HG03575 (cell line): ENCODE measurements around the gene PPARD.
"Not testable (repeated sequence)": the region's sequence is repeated elsewhere in the genome, so short reads cannot be mapped to it uniquely, and the experiment has no call there.

Experiments
- ATAC-seq: cut with Tn5 transposase; IDR thresholded peaks from one replicate; pipeline ENCODE4 v1.9.1; 2021; ENCODE audit not compliant: unreplicated experiment, insufficient number of reproducible peaks, low FRiP score; ENCODE audit errors: extremely low read depth

Gene PPARD

GRCh38 chr6:35342258-35343091 lies at the start of gene PPARD:
PPARD (plus strand) TSS chr6:35342558; CDS start chr6:35411088, 68,530 bp downstream.
- peak; percentile 65 for ATAC-seq

GRCh38 chr6:35293681-35294080 lies 48.7 kb upstream of the PPARD start:
- ATAC-seq: no peak

GRCh38 chr6:35294308-35294945 lies 47.9 kb upstream of the PPARD start:
- ATAC-seq: no peak

GRCh38 chr6:35295036-35295435 lies 47.3 kb upstream of the PPARD start:
- ATAC-seq: no peak

- ATAC-seq: no peak
Measured at GRCh38 chr6:35295521-35296315, 46.6 kb upstream of the PPARD start.

- ATAC-seq: no peak
Measured at GRCh38 chr6:35296931-35297600, 45.3 kb upstream of the PPARD start.

- no peak for ATAC-seq
Measured at GRCh38 chr6:35297601-35298481, 44.5 kb upstream of the PPARD start, which contains the start of gene DEF6. DEF6 (plus strand) TSS chr6:35297818; CDS start chr6:35297857, 39 bp downstream.

- ATAC-seq: no peak
Measured at GRCh38 chr6:35298625-35299140, 43.7 kb upstream of the PPARD start.

- no peak for ATAC-seq
Measured at GRCh38 chr6:35299674-35300073, 42.7 kb upstream of the PPARD start.

GRCh38 chr6:35300848-35301247 lies 41.5 kb upstream of the PPARD start:
- no peak for ATAC-seq

GRCh38 chr6:35302604-35303241 lies 39.6 kb upstream of the PPARD start:
- ATAC-seq: peak; percentile 39

GRCh38 chr6:35304299-35304698 lies 38.1 kb upstream of the PPARD start:
- no peak for ATAC-seq

GRCh38 chr6:35305117-35305516 lies 37.2 kb upstream of the PPARD start:
- ATAC-seq: no peak

GRCh38 chr6:35307138-35307537 lies 35.2 kb upstream of the PPARD start:
- not testable (repeated sequence) for ATAC-seq

- not testable (repeated sequence) for ATAC-seq
Measured at GRCh38 chr6:35308543-35308942, 33.8 kb upstream of the PPARD start.

- ATAC-seq: no peak
Measured at GRCh38 chr6:35309611-35310264, 32.6 kb upstream of the PPARD start.

- ATAC-seq: no peak
Measured at GRCh38 chr6:35310265-35310831, 32.0 kb upstream of the PPARD start.
